Heart left ventricle (tissue), 16 donors: ENCODE data around the gene RPS24. TPM values are rescaled to one million over a fixed set of nuclear protein-coding genes. Genes with fewer than 3 reads are reported as not detected.

ENCODE experiments used
- ATAC-seq, 4 donors: fragments of 200-7000 bp; cut with Tn5 transposase; one replicate each; pipeline ENCODE4 v1.9.1; 2020 to 2022; ENCODE audit warnings: moderate library complexity in 4 of 4, mild to moderate bottlenecking in 3 of 4, moderate number of reproducible peaks in 1 of 4
- DNase-seq, 5 donors: peaks; one replicate each; pipeline ENCODE4 v3.0.0-alpha.2; 2020
- H3K27ac ChIP-seq, 12 donors: fragments of 200-600 bp; sonication (generic) in 4 of 12; one replicate each; pipeline versions ENCODE4 v1.5.0 to v1.8.0; 2016 to 2022; ENCODE audit warnings: mild to moderate bottlenecking in 2 of 12
- H3K27me3 ChIP-seq, 9 donors: fragments of 200-600 bp; sonication (generic) in 2 of 9; one replicate each; pipeline versions ENCODE4 v1.5.1 to v1.8.0; 2016 to 2022; ENCODE audit warnings: mild to moderate bottlenecking in 3 of 9
- H3K36me3 ChIP-seq, 9 donors: fragments of 200-600 bp; sonication (generic) in 2 of 9; one replicate each; pipeline versions ENCODE4 v1.5.0 to v1.8.0; 2018 to 2022; ENCODE audit warnings: mild to moderate bottlenecking in 2 of 9
- H3K4me1 ChIP-seq, 12 donors: fragments of 200-600 bp; sonication (generic) in 4 of 12; one replicate each; pipeline versions ENCODE4 v1.5.0 to v1.8.0; 2016 to 2022; ENCODE audit warnings: mild to moderate bottlenecking in 3 of 12
- H3K4me3 ChIP-seq, 12 donors: fragments of 200-600 bp; sonication (generic) in 4 of 12; one replicate each; pipeline versions ENCODE4 v1.5.0 to v1.8.0; 2017 to 2022; ENCODE audit warnings: mild to moderate bottlenecking in 9 of 12, moderate library complexity in 4 of 12
- H3K9me3 ChIP-seq, 12 donors: fragments of 200-600 bp; sonication (generic) in 4 of 12; one replicate each; pipeline versions ENCODE4 v1.5.0 to v1.8.0; 2016 to 2022; ENCODE audit warnings: mild to moderate bottlenecking in 1 of 12
- CTCF ChIP-seq, 12 donors: fragments of 200-600 bp; sonication (generic) in 4 of 12; IDR thresholded peaks; one replicate each; pipeline versions ENCODE4 v1.5.0 to v1.8.0; 2018 to 2022; ENCODE audit warnings: antibody characterized with exemption in 12 of 12, mild to moderate bottlenecking in 5 of 12
- POLR2A ChIP-seq, 2 donors: fragments of 450-650 bp; IDR thresholded peaks; one replicate each; pipeline ENCODE4 v1.6.1; 2017; ENCODE audit warnings: antibody characterized with exemption in 2 of 2, mild to moderate bottlenecking in 2 of 2, moderate library complexity in 2 of 2
- WGBS, 4 donors: extraction: QIAGEN DNeasy Blood & Tissue Kit in 2 of 4; methylation state at CpG; one replicate each; pipeline versions ENCODE4 v1.1.5 to v1.1.7; 2013 to 2018; 5-methylcytosine and 5-hydroxymethylcytosine counted together
- intact Hi-C, 10 donors: fragments of 100-400 bp; cut with DNase I; formaldehyde crosslinking; loops; one replicate each; pipeline versions ENCODE4 v1.11.1 to v1.14.2; 2022
- polyA plus RNA-seq, 2 donors: library from polyadenylated mRNA; stranded (reverse); fragments of 200-250 nt; gene quantifications; one replicate each; pipeline ENCODE4 v1.2.3, GENCODE V29; 2013
- total RNA-seq, 9 donors: library from RNA; depleted of rRNA in 2 of 9; stranded (reverse); fragments of >200 nt in 2 of 9; fragmentation: NEBNext Ultra II Directional in 3 of 9; extraction: Animal tissue kit (Norgen Biotek cat#: 25700) in 3 of 9; gene quantifications; one replicate each; pipeline versions ENCODE4 v1.1.0 to v1.2.4, GENCODE V29; 2016 to 2023
- donor health status: ischemic (EF 13 %, LVEDD 7.1; RV severe dilation, severe dysfunction).
- donor health status: healthy with polysubstance abuse.
- donor health status: DM: no; HTN: yes; CAD: no.
- donor health status: DM: no; HTN: no; CAD: no.
- donor health status: ischemic (EF 25% LVEDD 6.9; RV normal size, moderate dysfunction).
- donor health status: ischemic (EF 25% LVEDD 5.7; RV mildly dilated, moderate dysfunction).
- donor health status: healthy.
- donor health status: DM: yes; HTN: yes; CAD: no.
- donor health status: ischemic (EF 35%, LVEDD 5.7; RV mildly dilated, moderate dysfunction).
- donor health status: nonischemic (EF 11% LVEDD 7.7; RV severe dilation, severe dysfunction).
- donor health status: DM: yes; HTN: yes; CAD: no.
- donor health status: PGD.
- donor health status: ischemic (EF 29% LVEDD 5.4; RV normal size, mild dysfunction).
- donor health status: nonischemic (EF 23%, LVEDD 6.1; RV moderate dilation, normal function).

RPS24 gene
- total and polyA plus RNA-seq, 11 donors: 683 to 3,748 (median 919) TPM

DNA sequence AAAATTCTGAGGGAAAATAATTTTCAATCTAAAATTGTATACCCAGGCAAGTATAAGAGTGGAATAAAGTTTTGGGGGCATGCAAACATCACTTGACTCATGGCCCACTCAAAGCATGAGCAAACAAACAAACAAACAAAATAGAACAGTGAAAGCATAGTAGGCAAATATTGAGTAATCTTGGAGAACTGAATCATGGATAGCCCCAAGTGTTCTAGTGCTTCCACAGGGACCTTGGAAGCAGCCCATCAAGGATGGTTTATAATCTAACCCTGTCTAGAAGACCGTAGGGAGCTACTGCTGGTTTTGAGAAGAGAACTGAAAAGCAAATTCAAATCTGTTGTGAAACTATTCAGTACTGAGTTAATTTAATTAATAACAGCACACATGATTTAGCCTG is 26.5 kb upstream of the RPS24 start:
- 84 to 100% (median 87%) methylated on average over 1 of the region's 1 CpG for WGBS, 4 donors
- Histone ChIP-seq H3K9me3 (no peaks in the 10 kb centered on the region), H3K4me3 (no peak overlapping the region), H3K27ac (no peak overlapping the region), H3K4me1 (no peaks in the 10 kb centered on the region), H3K27me3 (no peaks in the 10 kb centered on the region), H3K36me3 (peaks cover 0 to 100% (median 99%) of the 10 kb centered on the region in 9 donors)
- TF ChIP-seq POLR2A (IDR thresholded peaks at IDR 0.05): no peak
- TF ChIP-seq CTCF (IDR thresholded peaks at IDR 0.05): no peak
- DNase-seq (no peak), ATAC-seq (no peak)
- intact Hi-C loops: loop anchor here in 2 of 10 donors (10.0 kb wide), 1 partner anchor 162 kb away; no protein-coding TSS in a partner anchor

DNA sequence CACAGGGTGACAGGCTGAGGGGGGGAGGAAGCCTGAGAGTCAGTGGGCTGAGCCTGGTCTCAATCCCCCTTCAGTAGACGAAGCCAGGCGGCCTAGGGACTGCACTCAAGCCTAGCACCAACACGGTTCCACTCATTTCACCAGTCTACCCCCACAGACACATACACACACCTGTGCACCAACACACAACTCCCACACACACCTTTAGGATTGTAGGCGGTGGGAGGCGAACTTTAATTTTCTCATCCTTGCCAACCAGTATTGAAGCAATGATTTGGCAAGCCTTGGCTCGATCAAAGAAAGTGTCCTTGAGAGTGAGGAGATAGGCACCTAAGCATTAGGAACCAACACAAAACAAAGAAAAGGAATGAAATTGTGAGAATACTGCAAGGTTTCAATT is 24.0 kb upstream of the RPS24 start:
- WGBS, 4 donors: 91 to 97% (median 95%) methylated on average over 6 of the region's 6 CpGs
- DNase-seq (no peak), ATAC-seq (no peak)
- Histone ChIP-seq H3K4me3 (no peak overlapping the region), H3K4me1 (peaks cover 0 to 4% (median 0%) of the 10 kb centered on the region in 12 donors), H3K27me3 (no peaks in the 10 kb centered on the region), H3K9me3 (no peaks in the 10 kb centered on the region), H3K27ac (no peak overlapping the region), H3K36me3 (peaks cover 3 to 100% (median 100%) of the 10 kb centered on the region in 9 donors)
- intact Hi-C loops: loop anchor here in 2 of 10 donors (10.0 kb wide), 1 partner anchor 165 kb away; no protein-coding TSS in a partner anchor
- TF ChIP-seq POLR2A (IDR thresholded peaks at IDR 0.05) (no peak), CTCF (IDR thresholded peaks at IDR 0.05) (no peak)

DNA sequence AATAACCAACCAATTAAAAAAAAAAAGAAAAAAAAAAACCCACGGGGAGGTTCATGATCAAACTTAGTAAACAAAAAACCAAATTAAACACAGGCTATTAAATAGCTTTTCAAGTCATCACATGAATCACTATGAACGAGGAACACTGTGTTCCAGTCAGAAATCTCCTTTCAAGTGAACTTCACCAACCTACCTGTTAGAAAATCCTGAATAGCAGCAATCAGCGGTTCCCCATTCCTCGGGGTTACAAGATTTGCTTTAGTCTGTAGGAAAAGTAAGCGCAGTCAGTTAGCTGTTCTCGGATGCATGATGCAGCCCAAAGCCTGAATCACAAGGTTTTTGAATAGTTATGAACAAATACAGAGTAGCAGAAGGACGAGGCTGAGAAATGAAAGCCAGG is 23.4 kb upstream of the RPS24 start:
- DNase-seq (no peak), ATAC-seq (no peak)
- intact Hi-C loops: no loop called here
- Histone ChIP-seq H3K27me3 (no peaks in the 10 kb centered on the region), H3K4me3 (no peak overlapping the region), H3K27ac (no peak overlapping the region), H3K4me1 (peaks cover 0 to 4% (median 0%) of the 10 kb centered on the region in 12 donors), H3K9me3 (no peaks in the 10 kb centered on the region), H3K36me3 (peaks cover 3 to 100% (median 100%) of the 10 kb centered on the region in 9 donors)
- TF ChIP-seq POLR2A (IDR thresholded peaks at IDR 0.05) (no peak), CTCF (IDR thresholded peaks at IDR 0.05) (no peak)
- WGBS, 4 donors: 93 to 96% (median 94%) methylated on average over 7 of the region's 7 CpGs

- TF ChIP-seq CTCF (IDR thresholded peaks at IDR 0.05) (no peak), POLR2A (IDR thresholded peaks at IDR 0.05) (no peak)
- Histone ChIP-seq H3K36me3 (peaks cover 3 to 100% (median 100%) of the 10 kb centered on the region in 9 donors), H3K4me1 (peaks cover 0 to 4% (median 0%) of the 10 kb centered on the region in 12 donors), H3K27ac (no peak overlapping the region), H3K9me3 (no peaks in the 10 kb centered on the region), H3K4me3 (no peak overlapping the region), H3K27me3 (no peaks in the 10 kb centered on the region)
- ATAC-seq (no peak), DNase-seq (no peak)
- intact Hi-C loops: no loop called here
- 90 to 96% (median 95%) methylated on average over 4 of the region's 4 CpGs for WGBS, 4 donors
Observed at GRCh38 chr10:78011065-78011464, 22.6 kb upstream of the RPS24 start.
